GM06990 (cell line): ENCODE results near the gene C12orf60.
A peak's percentile ranks its signal among the peaks of the same experiment; 100 is the strongest.
"Not testable (repeated sequence)": the region's sequence is repeated elsewhere in the genome, so short reads cannot be mapped to it uniquely, and the experiment has no call there.

Source experiments
- DNase-seq: peaks from one replicate; pipeline ENCODE4 v3.0.0-alpha.2; 2011; ENCODE audit not compliant: insufficient read length; ENCODE audit errors: extremely low read depth
- H3K27me3 ChIP-seq: replicated peaks from 2 replicates; pipeline ENCODE4 v1.6.0; 2011; ENCODE audit warnings: low read length; ENCODE audit not compliant: control insufficient read depth, insufficient read depth
- H3K36me3 ChIP-seq: 2 replicates; pipeline ENCODE4 v1.5.1; 2011; ENCODE audit warnings: low read length; ENCODE audit not compliant: control insufficient read depth, insufficient read depth
- H3K4me3 ChIP-seq: replicated peaks from 2 replicates; pipeline ENCODE4 v1.5.1; 2011; ENCODE audit warnings: low read depth, mild to moderate bottlenecking, control low read depth, low read length
- CTCF ChIP-seq: IDR thresholded peaks from 2 replicates; pipeline ENCODE4 v1.5.1; 2011; ENCODE audit warnings: low read length, control low read depth, mild to moderate bottlenecking, inconsistent platforms; ENCODE audit not compliant: insufficient read depth, poor library complexity, severe bottlenecking

C12orf60 gene

GRCh38 chr12:14803011-14803829 lies at the start of gene C12orf60, which contains the start of gene WBP11:
TSS of gene C12orf60 (plus strand) at chr12:14803670. CDS start at chr12:14822936, 19,266 bp downstream.
TSS of gene WBP11 (minus strand) at chr12:14803478. CDS start at chr12:14801383, 2,095 bp downstream.
- Histone ChIP-seq H3K4me3 (peak within 1 kb of the TSS; percentile 82), H3K36me3 (peaks cover 3% of the 10 kb centered on the region), H3K27me3 (no peaks in the 10 kb centered on the region)
- peak; percentile 85 for DNase-seq
- peak; percentile 8 for TF ChIP-seq CTCF

- DNase-seq = no peak
- H3K36me3 ChIP-seq = no peaks in the 10 kb centered on the region
- TF ChIP-seq CTCF = peak; percentile 34
- H3K27me3 ChIP-seq = no peaks in the 10 kb centered on the region
- H3K4me3 ChIP-seq = no peak overlapping the region
Observed at GRCh38 chr12:14756334-14757143, 46.9 kb upstream of the C12orf60 start.

- not testable (repeated sequence) for H3K36me3 ChIP-seq, H3K27me3 ChIP-seq, DNase-seq, H3K4me3 ChIP-seq
Observed at GRCh38 chr12:14759711-14760280, 43.7 kb upstream of the C12orf60 start.

GRCh38 chr12:14765398-14765797 lies 38.1 kb upstream of the C12orf60 start:
- no peaks in the 10 kb centered on the region for H3K27me3 ChIP-seq
- H3K36me3 ChIP-seq = peaks cover 3% of the 10 kb centered on the region
- no peak for DNase-seq
- no peak overlapping the region for H3K4me3 ChIP-seq
- no peak for TF ChIP-seq CTCF

GRCh38 chr12:14766020-14766419 lies 37.5 kb upstream of the C12orf60 start:
- not testable (repeated sequence) for H3K4me3 ChIP-seq, H3K36me3 ChIP-seq, DNase-seq, H3K27me3 ChIP-seq

GRCh38 chr12:14766649-14767215 lies 36.7 kb upstream of the C12orf60 start:
- H3K36me3 ChIP-seq = peaks cover 3% of the 10 kb centered on the region
- no peak overlapping the region for H3K4me3 ChIP-seq
- DNase-seq = no peak
- TF ChIP-seq CTCF = no peak
- H3K27me3 ChIP-seq = no peaks in the 10 kb centered on the region
